Measurements from ENCODE around the gene HOATZ. TPM values are rescaled to one million over a fixed set of nuclear protein-coding genes. Genes with fewer than 3 reads are reported as not detected.

Gene HOATZ
- total RNA-seq, 1 donor from 2014 or later = 0.43 TPM

- TF ChIP-seq CTCF (IDR thresholded peaks at IDR 0.05; ENCODE audit: insufficient read depth, low read depth, low read length) = no peak
- no peak for TF ChIP-seq EZH2 (IDR thresholded peaks at IDR 0.05; ENCODE audit: insufficient read depth, low read length)
- no peak for DNase-seq (ENCODE audit: low read depth)
- Histone ChIP-seq H3K9me3 (ENCODE audit: insufficient read depth, low read depth, low read length) (no peaks in the 10 kb centered on the region), H3K27me3 (ENCODE audit: insufficient read depth, low read length) (no peaks in the 10 kb centered on the region), H3K4me3 (ENCODE audit: insufficient read depth, low read depth, low read length) (no peak overlapping the region), H3K36me3 (ENCODE audit: insufficient read depth, low read length) (no peaks in the 10 kb centered on the region), H3K4me1 (ENCODE audit: insufficient read depth, low read length) (no peaks in the 10 kb centered on the region), H3K4me2 (ENCODE audit: low read length) (no peak overlapping the region), H3K27ac (ENCODE audit: low read depth, low read length) (no peak overlapping the region), H3K9ac (ENCODE audit: low read length) (no peak overlapping the region), H3K79me2 (ENCODE audit: insufficient read depth, low read length) (no peaks in the 10 kb centered on the region), H4K20me1 (ENCODE audit: insufficient read depth, low read length) (no peaks in the 10 kb centered on the region), H2AFZ (ENCODE audit: low read depth, low read length) (no peak overlapping the region)
- Mint-ChIP-seq H3K4me1 (ENCODE audit: low read depth, unreplicated experiment) (no peaks in the 10 kb centered on the region), H3K9me3 (ENCODE audit: unreplicated experiment) (no peaks in the 10 kb centered on the region), H3K27me3 (ENCODE audit: low read depth, unreplicated experiment) (peaks cover 10% of the 10 kb centered on the region), H3K27ac (ENCODE audit: unreplicated experiment) (no peak overlapping the region), H3K36me3 (ENCODE audit: low read depth, unreplicated experiment) (no peaks in the 10 kb centered on the region), H3K4me3 (ENCODE audit: unreplicated experiment) (no peak overlapping the region)
- FAIRE-seq = no peak
Measured at GRCh38 chr11:111494040-111494439, 20.5 kb upstream of the HOATZ start.

GRCh38 chr11:111499483-111499882 lies 15.1 kb upstream of the HOATZ start:
- Histone ChIP-seq H4K20me1 (ENCODE audit: insufficient read depth, low read length) (no peaks in the 10 kb centered on the region), H3K36me3 (ENCODE audit: insufficient read depth, low read length) (no peaks in the 10 kb centered on the region), H3K79me2 (ENCODE audit: insufficient read depth, low read length) (no peaks in the 10 kb centered on the region), H2AFZ (ENCODE audit: low read depth, low read length) (no peak overlapping the region), H3K9me3 (ENCODE audit: insufficient read depth, low read depth, low read length) (no peaks in the 10 kb centered on the region), H3K27me3 (ENCODE audit: insufficient read depth, low read length) (no peaks in the 10 kb centered on the region), H3K27ac (ENCODE audit: low read depth, low read length) (no peak overlapping the region), H3K4me1 (ENCODE audit: insufficient read depth, low read length) (no peaks in the 10 kb centered on the region), H3K9ac (ENCODE audit: low read length) (no peak overlapping the region), H3K4me3 (ENCODE audit: insufficient read depth, low read depth, low read length) (no peak overlapping the region), H3K4me2 (ENCODE audit: low read length) (no peak overlapping the region)
- peaks cover 7% of the 10 kb centered on the region for H3K27me3 Mint-ChIP-seq (ENCODE audit: low read depth, unreplicated experiment)
- no peak for FAIRE-seq
- H3K27ac Mint-ChIP-seq (ENCODE audit: unreplicated experiment) = no peak overlapping the region
- no peaks in the 10 kb centered on the region for H3K9me3 Mint-ChIP-seq (ENCODE audit: unreplicated experiment)
- H3K36me3 Mint-ChIP-seq (ENCODE audit: low read depth, unreplicated experiment) = no peaks in the 10 kb centered on the region
- no peak for DNase-seq (ENCODE audit: low read depth)
- H3K4me1 Mint-ChIP-seq (ENCODE audit: low read depth, unreplicated experiment) = no peaks in the 10 kb centered on the region
- H3K4me3 Mint-ChIP-seq (ENCODE audit: unreplicated experiment) = no peak overlapping the region
- TF ChIP-seq EZH2 (IDR thresholded peaks at IDR 0.05; ENCODE audit: insufficient read depth, low read length) (no peak), CTCF (IDR thresholded peaks at IDR 0.05; ENCODE audit: insufficient read depth, low read depth, low read length) (no peak)

GRCh38 chr11:111500481-111500880 lies 14.1 kb upstream of the HOATZ start:
- FAIRE-seq = no peak
- no peaks in the 10 kb centered on the region for H3K4me1 Mint-ChIP-seq (ENCODE audit: low read depth, unreplicated experiment)
- H3K4me3 Mint-ChIP-seq (ENCODE audit: unreplicated experiment) = no peak overlapping the region

More at GRCh38 chr11:111500481-111500880, 14.1 kb upstream of the HOATZ start:
- Mint-ChIP-seq H3K36me3 (ENCODE audit: low read depth, unreplicated experiment) (no peaks in the 10 kb centered on the region), H3K9me3 (ENCODE audit: unreplicated experiment) (no peaks in the 10 kb centered on the region), H3K27me3 (ENCODE audit: low read depth, unreplicated experiment) (peaks cover 7% of the 10 kb centered on the region), H3K27ac (ENCODE audit: unreplicated experiment) (no peak overlapping the region)
- no peaks in the 10 kb centered on the region for H3K36me3 ChIP-seq (ENCODE audit: insufficient read depth, low read length)
- no peaks in the 10 kb centered on the region for H3K79me2 ChIP-seq (ENCODE audit: insufficient read depth, low read length)
- no peaks in the 10 kb centered on the region for H3K27me3 ChIP-seq (ENCODE audit: insufficient read depth, low read length)
- no peak overlapping the region for H3K9ac ChIP-seq (ENCODE audit: low read length)
- H3K4me1 ChIP-seq (ENCODE audit: insufficient read depth, low read length) = no peaks in the 10 kb centered on the region
- no peaks in the 10 kb centered on the region for H3K9me3 ChIP-seq (ENCODE audit: insufficient read depth, low read depth, low read length)
- H2AFZ ChIP-seq (ENCODE audit: low read depth, low read length) = no peak overlapping the region
- no peak overlapping the region for H3K27ac ChIP-seq (ENCODE audit: low read depth, low read length)
- no peak overlapping the region for H3K4me2 ChIP-seq (ENCODE audit: low read length)
- H4K20me1 ChIP-seq (ENCODE audit: insufficient read depth, low read length) = no peaks in the 10 kb centered on the region
- no peak for DNase-seq (ENCODE audit: low read depth)
- TF ChIP-seq EZH2 (IDR thresholded peaks at IDR 0.05; ENCODE audit: insufficient read depth, low read length) (no peak), CTCF (IDR thresholded peaks at IDR 0.05; ENCODE audit: insufficient read depth, low read depth, low read length) (no peak)
- no peak overlapping the region for H3K4me3 ChIP-seq (ENCODE audit: insufficient read depth, low read depth, low read length)

All from astrocyte (in vitro differentiated cells and primary cell).